MM.1S (cell line): ENCODE data around the gene TSR1.

Experiments
- CTCF ChIP-seq: fragments of 300-600 bp; sonication (generic); IDR thresholded peaks from 2 replicates; pipeline ENCODE4 v1.5.1; 2016; ENCODE audit warnings: antibody characterized with exemption, low read length, mixed read lengths
- EZH2 ChIP-seq: fragments of 300-600 bp; sonication (generic); optimal IDR thresholded peaks from 2 replicates; pipeline ENCODE3; 2017; ENCODE audit warnings: low read depth, mild to moderate bottlenecking, antibody characterized with exemption, low read length, mixed read lengths

- TF ChIP-seq CTCF (no peak), EZH2 (no peak)
These were observed 18.5 kb downstream of the TSR1 start for GRCh38 chr17:2317796-2318195.
